GM19023 (cell line): ENCODE results near the gene RASGEF1B.

Source experiments
- ATAC-seq: cut with Tn5 transposase; IDR thresholded peaks from one replicate; pipeline ENCODE4 v1.9.1; 2021; ENCODE audit warnings: mild to moderate bottlenecking, moderate library complexity; ENCODE audit not compliant: unreplicated experiment

RASGEF1B gene

DNA sequence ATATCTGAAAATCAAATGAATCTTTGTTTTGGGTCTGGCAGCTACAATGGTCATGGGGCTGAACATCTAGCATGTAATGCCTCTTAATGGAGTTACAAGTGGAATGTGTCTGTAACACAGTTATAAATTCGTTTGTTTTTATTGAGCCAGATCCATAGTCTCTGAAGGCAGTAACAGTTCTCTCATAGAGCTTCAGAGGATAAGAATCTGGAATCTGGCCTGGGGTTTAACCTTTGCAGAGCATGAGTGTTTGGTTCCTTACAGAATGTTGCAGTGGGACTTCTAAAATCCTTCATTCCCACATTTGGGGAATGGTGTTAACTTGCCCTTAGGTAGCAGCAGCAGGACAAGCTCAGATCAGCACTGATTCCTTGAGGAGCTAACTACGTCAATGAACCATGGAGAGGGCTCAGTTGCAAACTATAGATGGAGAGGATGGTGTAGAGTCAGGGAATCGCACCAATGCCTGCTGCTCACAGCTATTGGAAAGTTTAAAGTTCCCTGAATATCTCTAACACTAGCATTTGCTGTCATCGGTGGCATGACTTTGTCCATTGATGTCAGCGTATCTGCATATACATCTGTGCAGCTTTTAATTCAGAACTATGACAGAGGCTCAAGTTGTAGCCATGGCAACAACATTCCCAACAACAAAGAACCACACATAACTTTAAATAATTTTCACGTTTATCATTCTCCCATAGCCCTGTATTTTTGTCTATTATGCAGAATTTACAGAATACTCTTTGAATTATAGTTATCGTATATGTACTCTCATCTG, 72.2 kb downstream of the RASGEF1B start:
- no peak for ATAC-seq

DNA sequence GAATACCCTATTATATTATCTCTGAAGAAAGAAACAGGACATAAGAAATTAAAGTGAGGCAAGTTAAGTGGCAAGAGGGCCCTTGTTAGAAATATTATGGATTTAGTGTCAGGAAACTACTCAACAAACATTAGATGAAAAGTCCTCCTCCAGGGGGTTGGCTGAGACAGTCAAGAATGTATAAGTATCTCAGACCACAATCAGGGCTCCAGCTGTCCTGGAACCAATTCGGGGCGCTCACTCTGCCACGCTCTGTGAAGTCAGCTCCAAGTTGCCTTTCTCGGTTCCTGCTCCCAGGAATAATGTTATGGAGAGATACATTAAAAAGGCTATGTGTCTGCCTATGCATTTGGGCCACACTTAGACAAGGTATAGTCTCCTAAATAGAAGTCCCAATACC, 73.3 kb downstream of the RASGEF1B start:
- ATAC-seq: no peak

- ATAC-seq: no peak
Observed at GRCh38 chr4:81397635-81398034, 74.1 kb downstream of the RASGEF1B start.

- no peak for ATAC-seq
Observed at GRCh38 chr4:81395239-81395638, 76.5 kb downstream of the RASGEF1B start.

GRCh38 chr4:81392164-81392563, 79.5 kb downstream of the RASGEF1B start:
- no peak for ATAC-seq

DNA sequence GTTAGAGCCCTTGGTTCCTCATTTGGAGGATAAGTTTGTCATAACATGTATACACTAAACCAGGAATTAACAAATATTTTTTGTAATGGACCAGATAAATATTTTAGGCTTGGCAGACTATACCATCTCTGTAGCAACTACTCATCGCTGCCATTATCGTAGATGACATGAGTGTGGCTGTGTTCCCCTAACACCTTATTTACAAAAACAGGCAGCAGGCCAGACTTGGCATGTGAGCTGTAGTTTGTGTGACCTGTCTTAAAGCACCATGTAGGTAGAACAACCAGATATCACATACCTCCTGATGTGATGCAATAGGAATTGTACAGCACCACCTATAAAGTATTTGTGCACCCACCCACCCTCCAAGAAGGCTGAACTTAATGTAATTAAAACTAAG, 82.0 kb downstream of the RASGEF1B start:
- no peak for ATAC-seq

- ATAC-seq: no peak
Observed at GRCh38 chr4:81380437-81380836, 91.3 kb downstream of the RASGEF1B start.

DNA sequence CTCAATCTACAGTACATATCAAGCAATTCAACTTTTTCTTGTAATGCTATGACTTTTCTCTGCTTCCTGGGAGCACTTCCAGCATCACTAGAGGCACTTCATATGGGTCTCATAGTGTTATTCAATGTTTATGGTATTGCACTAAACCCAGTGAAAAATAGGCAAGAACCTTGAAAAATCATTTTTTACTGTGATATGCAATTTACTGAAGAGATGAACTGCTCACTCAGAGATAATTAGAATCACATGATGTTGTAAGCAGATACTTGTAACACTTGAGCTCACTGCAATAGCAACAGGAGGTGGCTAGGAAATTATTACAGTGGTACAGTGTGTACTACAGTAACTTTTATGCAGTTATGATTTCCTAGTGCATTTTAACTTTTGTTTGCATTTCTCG, 93.3 kb downstream of the RASGEF1B start:
- ATAC-seq: no peak

DNA sequence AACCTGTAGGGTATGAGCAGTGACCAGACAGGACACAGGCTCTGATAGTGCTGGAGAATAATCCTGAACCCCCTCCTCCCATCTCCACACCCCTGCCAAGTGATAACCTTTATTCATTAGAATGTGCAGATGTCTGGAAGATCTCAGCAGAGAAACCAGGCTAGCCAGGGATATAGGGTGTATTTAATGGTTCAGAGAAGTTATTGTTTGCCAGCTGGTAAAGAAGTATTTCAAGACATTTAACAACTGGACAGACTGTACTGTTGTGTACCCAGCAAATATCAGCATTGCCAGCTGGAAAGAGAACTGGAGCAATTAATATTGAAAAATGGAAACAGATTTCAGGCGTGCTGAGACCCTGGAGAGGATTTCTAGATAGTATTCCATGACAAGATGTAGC, 94.5 kb downstream of the RASGEF1B start:
- ATAC-seq: no peak

GRCh38 chr4:81376720-81377119, 95.0 kb downstream of the RASGEF1B start:
- ATAC-seq: no peak
